Endothelial cell of umbilical vein (primary cell): Measurements from ENCODE around the gene TRAPPC12. TPM values are rescaled to one million over a fixed set of nuclear protein-coding genes. Genes with fewer than 3 reads are reported as not detected.

Experiments used
- BruUV-seq: library from RNA; stranded (reverse); fragments of 400-500 nt; replicated peaks from 2 replicates; lab custom pipeline; 2021; lab: Mats Ljungman, UMichigan
- CTCF ChIA-PET: fragments of 300-600, 350-600 bp; sonication (Branson Sonifier 250); formaldehyde crosslinking; loops from one replicate; lab custom pipeline; 2021; ENCODE audit warnings: antibody characterized with exemption, inconsistent platforms; lab: Charles Lee
- POLR2A ChIA-PET: fragments of 300-600, 350-600 bp; sonication (Branson Sonifier 250); formaldehyde crosslinking; loops from one replicate; lab custom pipeline; 2021; ENCODE audit warnings: antibody characterized with exemption, inconsistent platforms; lab: Charles Lee
- DNase-seq: peaks from one replicate; pipeline ENCODE4 v3.0.0-alpha.2; 2011; ENCODE audit warnings: low read depth, low spot score
- FAIRE-seq: peaks from 2 replicates; lab custom pipeline; 2011; peaks lifted over from hg19 to GRCh38; lab: Jason Lieb, UNC
- H2AFZ ChIP-seq: 2 replicates; pipeline ENCODE4 v1.6.0; 2012; ENCODE audit warnings: low read depth, low read length, control low read depth, inconsistent platforms
- H3K27ac ChIP-seq: 2 replicates; pipeline ENCODE4 v1.5.1; 2011; ENCODE audit warnings: low read depth, mild to moderate bottlenecking, control low read depth, low read length, moderate library complexity; ENCODE audit not compliant: insufficient read depth
- H3K27me3 ChIP-seq, 2 experiments: 2 replicates each; pipeline versions ENCODE4 v1.6.0 to v1.6.1; 2011; ENCODE audit warnings: low read length in 2 of 2, mixed read lengths in 1 of 2; ENCODE audit not compliant: control insufficient read depth in 2 of 2, insufficient read depth in 2 of 2
- H3K36me3 ChIP-seq, 2 experiments: 2 replicates in 1 of 2; 3 replicates in 1 of 2; pipeline ENCODE4 v1.5.1; 2011; ENCODE audit warnings: low read length in 2 of 2, mild to moderate bottlenecking in 1 of 2, moderate library complexity in 1 of 2; ENCODE audit not compliant: control insufficient read depth in 2 of 2, insufficient read depth in 2 of 2; ENCODE audit errors: extremely low read depth in 1 of 2
- H3K4me1 ChIP-seq: 3 replicates; pipeline ENCODE4 v1.5.1; 2011; ENCODE audit warnings: mild to moderate bottlenecking, low read length; ENCODE audit not compliant: control insufficient read depth, insufficient read depth; ENCODE audit errors: extremely low read depth
- H3K4me2 ChIP-seq: 2 replicates; pipeline ENCODE4 v1.6.1; 2011; ENCODE audit warnings: low read length, control low read depth, mixed read lengths; ENCODE audit not compliant: insufficient read depth
- H3K4me3 ChIP-seq, 3 experiments: fragments of 200-600 bp in 1 of 3; sonication (generic), shearing (Covaris generic) in 1 of 3; replicated peaks in 1 of 3; 2 replicates each; pipeline ENCODE4 v1.5.1; 2011 to 2016; ENCODE audit warnings: control low read depth in 3 of 3, low read length in 3 of 3, mild to moderate bottlenecking in 2 of 3, inconsistent platforms in 1 of 3, low read depth in 1 of 3, moderate library complexity in 1 of 3; ENCODE audit not compliant: insufficient read depth in 1 of 3
- H3K79me2 ChIP-seq: 2 replicates; pipeline ENCODE4 v1.6.0; 2012; ENCODE audit warnings: low read length, inconsistent platforms; ENCODE audit not compliant: control insufficient read depth, insufficient read depth
- H3K9ac ChIP-seq: replicated peaks from 2 replicates; pipeline ENCODE3; 2011; ENCODE audit warnings: low read length, control low read depth; ENCODE audit not compliant: insufficient read depth; ENCODE audit errors: extremely low read depth
- H3K9me1 ChIP-seq: replicated peaks from 3 replicates; pipeline ENCODE4 v1.6.0; 2011; ENCODE audit warnings: mild to moderate bottlenecking, low read length; ENCODE audit not compliant: control insufficient read depth, insufficient read depth; ENCODE audit errors: extremely low read depth
- H3K9me3 ChIP-seq: replicated peaks from 2 replicates; pipeline ENCODE4 v1.5.1; 2012; ENCODE audit warnings: low read length, inconsistent platforms; ENCODE audit not compliant: control insufficient read depth, insufficient read depth
- H4K20me1 ChIP-seq: replicated peaks from 2 replicates; pipeline ENCODE3; 2011; ENCODE audit warnings: mild to moderate bottlenecking, low read length; ENCODE audit not compliant: control insufficient read depth, insufficient read depth; ENCODE audit errors: extremely low read depth
- EZH2 ChIP-seq: IDR thresholded peaks from 2 replicates; pipeline ENCODE4 v1.6.1; 2012; ENCODE audit warnings: borderline replicate concordance, low read depth, mild to moderate bottlenecking, moderate library complexity, low read length, inconsistent platforms; ENCODE audit not compliant: severe bottlenecking
- FOS ChIP-seq: IDR thresholded peaks from 2 replicates; pipeline ENCODE4 v1.6.1; 2011; ENCODE audit warnings: mild to moderate bottlenecking, low read length, moderate library complexity, borderline replicate concordance; ENCODE audit not compliant: insufficient read depth
- GATA2 ChIP-seq: IDR thresholded peaks from 2 replicates; pipeline ENCODE4 v1.7.0; 2011; ENCODE audit warnings: low read depth, mild to moderate bottlenecking, moderate library complexity, mixed read lengths, low read length; ENCODE audit not compliant: insufficient read length, insufficient read depth
- JUN ChIP-seq: IDR thresholded peaks from 2 replicates; pipeline ENCODE4 v1.6.1; 2011; ENCODE audit warnings: borderline replicate concordance, low read depth; ENCODE audit not compliant: insufficient read length, insufficient read depth
- MAX ChIP-seq: IDR thresholded peaks from 2 replicates; pipeline ENCODE4 v1.6.1; 2011; ENCODE audit not compliant: insufficient read depth, insufficient read length
- MYC ChIP-seq: IDR thresholded peaks from one replicate; pipeline ENCODE4 v1.6.1; 2011; ENCODE audit warnings: mild to moderate bottlenecking, low read depth, low read length
- POLR2A ChIP-seq: IDR thresholded peaks from 2 replicates; pipeline ENCODE4 v1.6.1; 2012; ENCODE audit warnings: low read depth, mild to moderate bottlenecking, control low read depth, low read length
- POLR2AphosphoS5 ChIP-seq: IDR thresholded peaks from 2 replicates; pipeline ENCODE4 v1.6.1; 2012; ENCODE audit warnings: low read depth, mild to moderate bottlenecking, control low read depth, low read length, moderate library complexity; ENCODE audit not compliant: insufficient read depth
- dilution Hi-C: fragments of 300-500 bp; cut with MboI; formaldehyde crosslinking; loops from one replicate; pipeline ENCODE4 v1.15.0; 2019; ENCODE audit warnings: low sequenced_read_pairs; ENCODE audit not compliant: extremely low pct_ligation_motif_present
- intact Hi-C: fragments of 100-400 bp; cut with micrococcal nuclease; formaldehyde crosslinking; loops from one replicate; pipeline ENCODE4 v1.10.0; 2022
- polyA plus RNA-seq, 4 experiments: library from polyadenylated mRNA; depleted of rRNA in 3 of 4; stranded (reverse) in 3 of 4; unstranded in 1 of 4; fragments of >200 nt; gene quantifications; 2 replicates each; pipeline versions ENCODE4 v1.2.1 to v1.2.3, GENCODE V29; 2011 to 2012; ENCODE audit warnings: missing spikeins in 1 of 4
- total RNA-seq: library from RNA; stranded (reverse); gene quantifications from 2 replicates; pipeline ENCODE4 v1.2.3, GENCODE V29; 2021
- TF ChIP-seq, protein P1 (sequence below), 2 donors: IDR thresholded peaks; 1 replicate in 1 of 2; 2 replicates in 1 of 2; pipeline ENCODE4 v1.5.1; 2011; ENCODE audit warnings: low read length in 2 of 2, mild to moderate bottlenecking in 2 of 2, moderate library complexity in 2 of 2, control low read depth in 1 of 2, inconsistent platforms in 1 of 2, low read depth in 1 of 2; ENCODE audit not compliant: insufficient read depth in 1 of 2; ENCODE audit errors: extremely low read depth in 1 of 2

TRAPPC12 gene
- total and polyA plus RNA-seq, 2 donors (not counting 3 experiments of a cell fraction or from before 2014, with no cell fraction given) = 47.5 to 81.5 TPM

DNA sequence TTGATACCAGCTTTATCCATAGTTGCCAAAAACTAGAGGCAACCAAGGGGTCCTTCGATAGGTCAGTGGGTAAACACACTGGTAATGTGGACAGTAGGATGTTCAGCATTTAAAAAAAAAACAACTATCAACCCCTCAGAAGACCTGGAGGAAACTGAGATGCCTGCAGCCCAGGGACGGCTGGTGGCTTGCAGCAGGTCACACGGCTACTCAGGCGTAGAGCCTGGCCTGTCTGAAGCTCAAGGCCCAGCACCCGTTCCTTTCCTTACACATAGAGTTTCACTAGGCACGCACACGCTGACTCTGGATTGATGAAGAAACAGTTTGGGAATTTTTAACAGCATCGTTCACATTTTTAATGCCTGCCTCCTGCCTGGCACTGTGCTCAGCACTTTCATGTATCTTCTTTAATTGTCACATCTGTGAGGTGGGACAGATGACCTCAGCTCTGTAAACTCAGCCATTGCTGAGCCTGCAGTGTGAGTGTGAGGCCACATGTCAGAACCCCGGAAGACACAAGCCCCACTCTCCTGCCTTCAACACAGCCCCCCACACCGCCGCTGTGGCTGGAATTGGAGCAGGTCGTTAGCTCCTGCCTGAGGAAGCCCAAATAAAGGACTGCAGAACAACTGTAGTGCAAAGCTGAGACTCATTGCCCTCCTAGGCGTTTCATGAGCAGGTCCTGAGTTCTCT lies 40.7 kb downstream of the TRAPPC12 start:
- dilution Hi-C loops = no loop called here
- H3K27ac ChIP-seq = no peak overlapping the region
- H3K9ac ChIP-seq = no peak overlapping the region
- CTCF ChIA-PET = interaction anchor here (1.8 kb wide), 1 partner anchor 42 kb away, joined by 5 read pairs; no protein-coding TSS in a partner anchor
- no TSS peak for BruUV-seq
- no peak overlapping the region for H3K4me2 ChIP-seq
- peaks cover 1 to 8% of the 10 kb centered on the region in 2 experiments for H3K36me3 ChIP-seq
- no peak overlapping the region for H3K4me3 ChIP-seq
- no peak overlapping the region for H2AFZ ChIP-seq
- FAIRE-seq (no peak), DNase-seq (no peak)
- no peaks in the 10 kb centered on the region for H3K79me2 ChIP-seq
- intact Hi-C loops = no loop called here
- no peaks in the 10 kb centered on the region for H3K4me1 ChIP-seq
- H3K9me1 ChIP-seq = no peaks in the 10 kb centered on the region
- H3K9me3 ChIP-seq = no peaks in the 10 kb centered on the region
- POLR2A ChIA-PET = no interaction called here
- TF ChIP-seq MYC (no peak), POLR2A (no peak), JUN (no peak), GATA2 (no peak), MAX (no peak), FOS (no peak), EZH2 (no peak), POLR2AphosphoS5 (no peak)
- TF ChIP-seq, protein P1, sequence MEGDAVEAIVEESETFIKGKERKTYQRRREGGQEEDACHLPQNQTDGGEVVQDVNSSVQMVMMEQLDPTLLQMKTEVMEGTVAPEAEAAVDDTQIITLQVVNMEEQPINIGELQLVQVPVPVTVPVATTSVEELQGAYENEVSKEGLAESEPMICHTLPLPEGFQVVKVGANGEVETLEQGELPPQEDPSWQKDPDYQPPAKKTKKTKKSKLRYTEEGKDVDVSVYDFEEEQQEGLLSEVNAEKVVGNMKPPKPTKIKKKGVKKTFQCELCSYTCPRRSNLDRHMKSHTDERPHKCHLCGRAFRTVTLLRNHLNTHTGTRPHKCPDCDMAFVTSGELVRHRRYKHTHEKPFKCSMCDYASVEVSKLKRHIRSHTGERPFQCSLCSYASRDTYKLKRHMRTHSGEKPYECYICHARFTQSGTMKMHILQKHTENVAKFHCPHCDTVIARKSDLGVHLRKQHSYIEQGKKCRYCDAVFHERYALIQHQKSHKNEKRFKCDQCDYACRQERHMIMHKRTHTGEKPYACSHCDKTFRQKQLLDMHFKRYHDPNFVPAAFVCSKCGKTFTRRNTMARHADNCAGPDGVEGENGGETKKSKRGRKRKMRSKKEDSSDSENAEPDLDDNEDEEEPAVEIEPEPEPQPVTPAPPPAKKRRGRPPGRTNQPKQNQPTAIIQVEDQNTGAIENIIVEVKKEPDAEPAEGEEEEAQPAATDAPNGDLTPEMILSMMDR (IDR thresholded peaks at IDR 0.05; ENCODE audit: extremely low read depth in 1 of 2, insufficient read depth in 1 of 2, low read depth in 1 of 2, low read length in 2 of 2) = no peak
- H3K27me3 ChIP-seq = no peaks in the 10 kb centered on the region
- H4K20me1 ChIP-seq = no peaks in the 10 kb centered on the region
